Small intestine (tissue), 7 donors: ENCODE measurements around the gene WNT8B. TPM values are rescaled to one million over a fixed set of nuclear protein-coding genes. Genes with fewer than 3 reads are reported as not detected.
A peak's percentile ranks its signal among the peaks of the same experiment; 100 is the strongest.

Experiments used
- DNase-seq, 2 donors: peaks; one replicate each; pipeline versions ENCODE4 v3.0.0 to v3.0.0-alpha.2; 2013
- FAIRE-seq: peaks from 2 replicates; lab custom pipeline; 2012; peaks lifted over from hg19 to GRCh38; lab: Jason Lieb, UNC
- H3K27ac ChIP-seq, 3 donors: one replicate each; pipeline ENCODE4 v1.5.1; 2013; ENCODE audit warnings: low read length in 2 of 3, mild to moderate bottlenecking in 2 of 3, control low read depth in 1 of 3, inconsistent platforms in 1 of 3, low read depth in 1 of 3, moderate library complexity in 1 of 3
- H3K27me3 ChIP-seq, 3 donors: one replicate each; pipeline ENCODE4 v1.6.1; 2013; ENCODE audit warnings: low read length in 3 of 3, inconsistent platforms in 1 of 3; ENCODE audit not compliant: control insufficient read depth in 3 of 3, insufficient read depth in 3 of 3
- H3K36me3 ChIP-seq, 3 donors: one replicate each; pipeline ENCODE4 v1.6.1; 2013; ENCODE audit warnings: low read length in 3 of 3, inconsistent platforms in 1 of 3, low read depth in 1 of 3, mild to moderate bottlenecking in 1 of 3, moderate library complexity in 1 of 3; ENCODE audit not compliant: control insufficient read depth in 3 of 3, insufficient read depth in 2 of 3
- H3K4me1 ChIP-seq, 3 donors: one replicate each; pipeline ENCODE4 v1.6.1; 2013; ENCODE audit warnings: low read length in 2 of 3, inconsistent platforms in 1 of 3, low read depth in 1 of 3, mild to moderate bottlenecking in 1 of 3, moderate library complexity in 1 of 3; ENCODE audit not compliant: control insufficient read depth in 3 of 3, insufficient read depth in 2 of 3
- H3K4me3 ChIP-seq, 3 donors: one replicate each; pipeline ENCODE4 v1.5.1; 2013; ENCODE audit warnings: low read length in 3 of 3, control low read depth in 1 of 3, inconsistent platforms in 1 of 3, low read depth in 1 of 3, mild to moderate bottlenecking in 1 of 3, moderate library complexity in 1 of 3
- H3K9me3 ChIP-seq, 2 donors: one replicate each; pipeline ENCODE4 v1.6.1; 2013; ENCODE audit warnings: low read depth in 1 of 2, low read length in 1 of 2; ENCODE audit not compliant: control insufficient read depth in 2 of 2, insufficient read depth in 1 of 2
- WGBS, 3 donors: extraction: QIAGEN DNeasy Blood & Tissue Kit; methylation state at CpG; one replicate each; pipeline ENCODE4 v1.1.7; 2013; 5-methylcytosine and 5-hydroxymethylcytosine counted together
- polyA plus RNA-seq, 4 donors: library from polyadenylated mRNA; stranded (reverse) in 3 of 4; unstranded in 1 of 4; fragments of 200-250 nt in 3 of 4; fragments of 120-200 nt in 1 of 4; gene quantifications; one replicate each; pipeline versions ENCODE4 v1.2.1 to v1.2.3, GENCODE V29; 2013
- donor health status: healthy with polysubstance abuse.
- donor health status: control.
- donor health status: control.
- donor health status: Bipolar disorder and iron deficiency.
- donor health status: healthy.

Gene WNT8B
- polyA plus RNA-seq, 4 donors = 0.10 TPM; not detected in 3

DNA sequence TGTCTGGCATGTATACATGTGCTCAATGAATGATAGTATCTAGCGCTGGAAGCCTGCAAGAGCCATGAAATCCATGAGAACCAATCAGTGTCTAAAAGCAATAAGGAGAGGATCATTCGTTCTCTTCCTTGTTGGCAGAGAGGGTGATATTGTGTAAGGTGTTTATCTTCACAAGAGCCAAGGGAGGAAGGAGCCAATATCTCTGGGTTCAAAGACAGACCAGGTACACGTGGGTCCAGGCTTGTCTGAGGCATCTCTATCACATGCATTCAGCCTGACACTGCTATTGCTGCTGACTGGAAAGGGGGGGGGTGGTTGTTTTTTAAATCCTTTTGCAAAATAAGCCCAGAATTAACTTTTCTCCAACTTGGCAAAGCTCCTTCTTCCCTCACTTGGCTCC lies 52.8 kb downstream of the WNT8B start:
- Histone ChIP-seq H3K4me3 (no peak overlapping the region), H3K36me3 (peaks cover 0 to 8% (median 3%) of the 10 kb centered on the region in 3 donors), H3K27ac (no peak overlapping the region), H3K27me3 (peaks cover 0 to 15% (median 0%) of the 10 kb centered on the region in 3 donors), H3K9me3 (no peaks in the 10 kb centered on the region), H3K4me1 (peaks cover 0 to 7% (median 0%) of the 10 kb centered on the region in 3 donors)
- DNase-seq = no peak
- FAIRE-seq = no peak
- WGBS, 3 donors = 62 to 76% (median 71%) methylated on average over 3 of the region's 3 CpGs

DNA sequence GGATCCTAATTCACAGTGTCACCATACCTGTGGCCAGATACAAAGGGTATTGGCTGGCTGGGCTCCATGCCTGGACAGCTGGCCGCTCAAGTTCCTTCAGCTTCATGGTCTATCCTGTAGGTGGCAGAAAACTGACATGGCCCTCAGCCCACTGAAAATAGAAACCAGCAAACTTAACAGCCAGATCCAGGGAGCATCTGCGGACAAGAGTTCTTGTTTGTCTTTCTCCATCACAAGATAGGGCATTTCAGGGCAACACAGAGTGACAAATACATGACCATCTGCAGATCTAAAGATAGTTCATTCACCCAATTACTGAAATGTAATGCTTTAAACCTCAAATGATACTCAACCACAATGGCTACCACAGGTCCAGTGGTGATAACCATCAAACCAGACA lies 54.0 kb downstream of the WNT8B start:
- DNase-seq = no peak
- FAIRE-seq = no peak
- Histone ChIP-seq H3K27me3 (peaks cover 0 to 15% (median 0%) of the 10 kb centered on the region in 3 donors), H3K4me3 (no peak overlapping the region), H3K27ac (no peak overlapping the region), H3K4me1 (peaks cover 0 to 7% (median 0%) of the 10 kb centered on the region in 3 donors), H3K36me3 (peaks cover 0 to 5% (median 3%) of the 10 kb centered on the region in 3 donors), H3K9me3 (no peaks in the 10 kb centered on the region)
- WGBS, 3 donors = 84 to 92% (median 89%) methylated on average over 2 of the region's 2 CpGs

DNA sequence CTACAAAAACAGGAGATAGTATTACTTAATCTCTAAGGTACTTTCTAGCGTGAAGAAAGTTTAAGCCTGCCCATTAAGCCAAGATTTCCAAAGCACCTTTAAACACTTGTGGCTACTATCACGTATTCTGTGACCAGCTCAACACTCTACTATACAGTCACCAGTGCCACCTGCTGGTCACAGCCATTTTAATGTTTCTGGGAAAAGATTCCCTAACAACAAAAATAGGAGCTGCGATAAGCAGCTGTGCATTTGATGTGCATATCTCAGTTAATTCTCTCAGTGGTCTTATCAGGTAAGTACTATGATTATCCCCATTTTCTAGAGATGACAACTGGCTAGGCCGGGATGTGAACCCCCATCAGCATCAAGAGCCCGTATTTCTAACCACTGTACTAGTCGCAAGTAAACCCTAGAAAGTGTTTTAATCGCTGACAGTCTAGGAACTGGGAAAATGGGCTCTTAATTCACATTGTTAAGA lies 56.0 kb downstream of the WNT8B start:
- H3K4me3 ChIP-seq = peak overlapping the region in 1 of 3 donors; percentile 39
- peaks cover 0 to 15% (median 0%) of the 10 kb centered on the region in 3 donors for H3K27me3 ChIP-seq
- no peak overlapping the region for H3K27ac ChIP-seq
- FAIRE-seq = no peak
- DNase-seq = peak; percentile 73 to 79
- H3K36me3 ChIP-seq = peaks cover 0 to 12% (median 0%) of the 10 kb centered on the region in 3 donors
- no peaks in the 10 kb centered on the region for H3K9me3 ChIP-seq
- H3K4me1 ChIP-seq = peaks cover 0 to 7% (median 0%) of the 10 kb centered on the region in 3 donors
- 7 to 18% (median 11%) methylated on average over 7 of the region's 7 CpGs for WGBS, 3 donors

DNA sequence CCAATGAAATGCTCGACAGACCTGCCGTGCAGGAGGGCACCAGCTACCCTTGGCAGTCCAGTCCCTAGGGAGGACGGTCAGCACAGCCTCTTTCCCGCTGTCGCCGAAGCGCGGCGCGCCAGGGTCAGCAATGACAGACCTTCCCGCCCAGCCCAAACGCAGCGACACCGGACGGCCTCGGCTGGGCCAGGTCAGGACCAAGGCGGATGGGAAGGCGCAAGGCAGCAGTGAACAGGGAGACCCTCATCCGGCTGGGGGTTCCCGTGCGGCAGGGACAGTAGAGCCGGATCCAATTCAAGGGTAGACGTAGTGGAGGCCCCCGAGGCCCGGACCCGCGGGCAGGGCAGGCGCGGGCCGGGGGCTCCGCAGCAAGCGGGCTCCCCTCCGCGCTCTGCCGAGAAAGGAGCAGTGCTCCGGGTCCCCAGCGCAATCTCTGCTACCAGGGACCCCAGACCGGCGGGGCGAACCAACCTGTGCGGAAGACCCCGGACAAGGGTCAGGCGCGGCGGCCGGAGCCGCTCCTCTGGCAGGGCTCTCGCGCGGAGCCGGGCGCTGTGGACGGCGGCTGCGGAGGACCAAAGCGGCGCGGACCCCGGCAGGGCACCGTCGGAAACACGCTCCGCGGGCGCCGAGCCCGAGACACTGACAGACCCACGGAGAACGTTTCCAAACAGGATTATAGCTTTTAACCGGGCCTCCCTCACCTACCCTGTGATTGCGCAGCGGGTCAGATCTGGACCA lies 56.7 kb downstream of the WNT8B start, which contains the start of gene SEC31B:
Gene SEC31B, minus strand, starts transcription at position 551 of the 741 bp plus-strand sequence. CDS start 2,909 bp downstream, outside the sequence.
- H3K4me3 ChIP-seq = peak within 1 kb of the TSS; percentile 0 to 39 (median 5)
- no peak within 1 kb of the TSS for H3K27ac ChIP-seq
- DNase-seq (peak in 1 of 2 donors; percentile 39), FAIRE-seq (no peak)
- peaks cover 0 to 15% (median 0%) of the 10 kb centered on the region in 3 donors for H3K27me3 ChIP-seq
- peaks cover 0 to 7% (median 0%) of the 10 kb centered on the region in 3 donors for H3K4me1 ChIP-seq
- WGBS, 3 donors = 8 to 25% (median 12%) methylated on average over 53 to 72 of the region's 72 CpGs
- H3K36me3 ChIP-seq = peaks cover 0 to 19% (median 0%) of the 10 kb centered on the region in 3 donors
- H3K9me3 ChIP-seq = no peaks in the 10 kb centered on the region

DNA sequence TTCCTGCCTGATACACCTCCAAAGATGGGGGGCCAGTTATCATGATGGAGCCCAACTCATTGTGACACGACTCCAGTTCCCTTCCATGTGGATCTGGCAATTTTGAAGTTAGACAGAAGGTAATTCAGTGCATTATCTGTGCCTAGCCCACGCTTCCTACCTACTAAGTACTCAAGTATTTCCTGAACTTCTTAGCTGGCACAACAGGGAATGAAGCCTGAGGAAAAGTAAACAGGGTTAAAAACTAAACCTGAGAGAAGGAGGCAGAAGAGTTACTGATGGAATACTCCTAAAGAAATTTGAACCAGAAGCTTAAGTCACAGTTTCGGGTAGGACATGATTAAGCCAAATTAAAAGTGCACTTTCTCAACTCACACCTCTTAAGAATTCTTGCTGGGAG lies 58.0 kb downstream of the WNT8B start:
- peaks cover 2 to 22% (median 2%) of the 10 kb centered on the region in 3 donors for H3K36me3 ChIP-seq
- 83 to 84% (median 84%) methylated on average over 3 of the region's 3 CpGs for WGBS, 3 donors
- no peaks in the 10 kb centered on the region for H3K9me3 ChIP-seq
- no peak for DNase-seq
- peaks cover 0 to 15% (median 0%) of the 10 kb centered on the region in 3 donors for H3K27me3 ChIP-seq
- no peak overlapping the region for H3K27ac ChIP-seq
- no peak overlapping the region for H3K4me3 ChIP-seq
- no peak for FAIRE-seq
- peaks cover 0 to 7% (median 0%) of the 10 kb centered on the region in 3 donors for H3K4me1 ChIP-seq

DNA sequence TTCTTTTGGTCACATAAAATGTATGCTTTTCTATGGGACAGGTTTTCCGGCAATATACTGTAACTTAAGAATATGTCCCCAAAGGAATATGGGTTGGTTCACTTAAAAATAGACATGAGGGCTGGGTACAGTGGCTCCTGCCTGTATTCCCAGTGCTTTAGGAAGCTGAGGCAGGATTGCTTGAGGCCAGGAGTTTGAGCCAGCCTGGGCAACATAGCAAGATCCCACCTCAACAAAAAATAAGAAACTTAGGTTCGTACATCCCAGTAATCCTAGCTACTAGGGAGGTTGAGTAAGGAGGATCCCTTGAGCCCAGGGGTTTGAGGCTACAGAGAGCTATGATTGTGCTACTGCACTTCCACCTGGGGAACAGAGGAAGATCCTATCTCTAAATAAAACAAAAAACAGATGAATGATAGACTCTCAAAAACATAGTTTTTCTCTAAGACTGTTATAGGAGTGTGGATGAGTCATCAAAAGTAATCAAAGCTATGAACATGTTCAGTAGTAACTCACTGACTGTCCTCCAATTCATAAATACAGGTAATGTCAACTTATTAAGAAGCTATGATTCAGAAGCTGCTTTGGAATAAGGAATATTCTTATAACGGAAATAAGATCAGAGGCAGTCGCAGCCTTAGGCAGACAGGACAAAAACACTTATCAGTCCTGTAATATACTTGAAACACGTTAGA lies 59.4 kb downstream of the WNT8B start:
- FAIRE-seq = no peak

DNA sequence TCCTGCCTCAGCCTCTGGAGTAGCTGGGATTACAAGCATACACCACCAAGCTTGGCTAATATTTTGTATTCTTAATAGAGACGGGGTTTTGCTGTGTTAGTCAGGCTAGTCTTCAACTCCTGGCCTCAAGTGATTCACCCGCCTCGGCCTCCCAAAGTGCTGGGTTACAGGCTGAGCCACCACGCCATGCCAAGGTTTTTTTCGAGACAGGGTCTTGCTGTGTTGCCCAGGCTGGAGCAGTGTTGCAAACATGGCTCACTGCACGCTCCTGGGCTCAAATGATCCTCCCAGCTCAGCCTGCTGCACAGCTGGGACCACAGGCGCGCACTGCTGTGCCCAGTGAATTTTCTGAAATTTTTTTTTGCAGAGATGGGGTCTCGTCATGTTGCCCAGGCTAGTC lies 60.1 kb downstream of the WNT8B start:
- H3K36me3 ChIP-seq = peaks cover 2 to 40% (median 11%) of the 10 kb centered on the region in 3 donors
- WGBS, 3 donors = 96 to 98% (median 97%) methylated on average over 9 of the region's 9 CpGs

More for the DNA sequence above, 59.4 kb downstream of the WNT8B start:
- no peaks in the 10 kb centered on the region for H3K9me3 ChIP-seq
- H3K27ac ChIP-seq = no peak overlapping the region
- peaks cover 2 to 35% (median 11%) of the 10 kb centered on the region in 3 donors for H3K36me3 ChIP-seq
- 80 to 83% (median 82%) methylated on average over 5 of the region's 5 CpGs for WGBS, 3 donors
- peaks cover 0 to 7% (median 0%) of the 10 kb centered on the region in 3 donors for H3K4me1 ChIP-seq
- DNase-seq = no peak
- H3K4me3 ChIP-seq = no peak overlapping the region
- peaks cover 0 to 15% (median 0%) of the 10 kb centered on the region in 3 donors for H3K27me3 ChIP-seq

DNA sequence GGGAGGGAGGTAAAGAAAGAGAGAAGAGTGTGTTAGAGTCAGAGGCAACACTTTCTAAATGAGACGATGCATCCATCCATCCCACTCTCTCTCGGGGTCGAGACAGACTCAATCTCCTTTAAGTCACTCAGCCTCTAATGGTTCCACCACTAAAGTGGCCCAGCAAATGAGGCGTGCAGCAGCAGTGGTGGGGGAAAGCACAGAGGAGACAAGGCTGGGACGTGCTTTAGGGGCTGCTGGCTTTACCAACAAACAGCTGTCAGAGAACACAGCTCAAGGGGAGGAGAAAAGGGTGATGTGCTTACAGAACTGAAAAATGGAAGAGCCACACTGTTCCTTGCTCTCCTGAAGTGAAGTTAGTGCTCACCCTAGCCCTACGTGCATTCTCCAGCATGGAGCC lies 61.4 kb downstream of the WNT8B start:
- no peak overlapping the region for H3K27ac ChIP-seq
- DNase-seq (no peak), FAIRE-seq (no peak)
- 90 to 94% (median 92%) methylated on average over 6 of the region's 6 CpGs for WGBS, 3 donors
- no peak overlapping the region for H3K4me3 ChIP-seq
- peaks cover 0 to 10% (median 0%) of the 10 kb centered on the region in 3 donors for H3K27me3 ChIP-seq
- peaks cover 2 to 40% (median 11%) of the 10 kb centered on the region in 3 donors for H3K36me3 ChIP-seq
- H3K9me3 ChIP-seq = no peaks in the 10 kb centered on the region
- peaks cover 0 to 2% (median 2%) of the 10 kb centered on the region in 3 donors for H3K4me1 ChIP-seq

More for the DNA sequence above, 60.1 kb downstream of the WNT8B start:
- Histone ChIP-seq H3K4me3 (no peak overlapping the region), H3K27ac (no peak overlapping the region), H3K9me3 (no peaks in the 10 kb centered on the region), H3K4me1 (peaks cover 0 to 7% (median 0%) of the 10 kb centered on the region in 3 donors), H3K27me3 (peaks cover 0 to 15% (median 0%) of the 10 kb centered on the region in 3 donors)
- FAIRE-seq (no peak), DNase-seq (no peak)
